NK-92 (cell line): Measurements from ENCODE around the gene S1PR3.

Experiments
- DNase-seq: peaks from one replicate; lab custom pipeline; 2025; ENCODE audit not compliant: unreplicated experiment; lab: John Stamatoyannopoulos, UW

The S1PR3 gene

DNA sequence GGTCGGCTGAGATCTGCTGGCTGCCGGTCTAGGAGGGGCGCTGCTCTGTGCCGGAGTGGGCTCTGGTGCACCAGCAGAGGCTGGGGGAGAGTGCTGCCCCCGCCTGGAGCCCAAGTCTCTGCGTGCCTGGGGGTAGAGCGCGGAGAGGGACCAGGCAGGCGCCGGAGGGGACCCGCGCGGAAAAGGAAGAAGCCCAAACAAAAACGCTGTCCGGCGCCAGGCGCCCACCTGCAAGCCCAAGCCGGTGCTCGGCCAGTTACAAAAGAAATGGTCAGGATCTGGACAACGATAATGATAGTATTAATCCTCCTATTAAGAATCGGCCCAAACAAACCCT lies 571 bp upstream of the S1PR3 start:
- DNase-seq = no peak

DNA sequence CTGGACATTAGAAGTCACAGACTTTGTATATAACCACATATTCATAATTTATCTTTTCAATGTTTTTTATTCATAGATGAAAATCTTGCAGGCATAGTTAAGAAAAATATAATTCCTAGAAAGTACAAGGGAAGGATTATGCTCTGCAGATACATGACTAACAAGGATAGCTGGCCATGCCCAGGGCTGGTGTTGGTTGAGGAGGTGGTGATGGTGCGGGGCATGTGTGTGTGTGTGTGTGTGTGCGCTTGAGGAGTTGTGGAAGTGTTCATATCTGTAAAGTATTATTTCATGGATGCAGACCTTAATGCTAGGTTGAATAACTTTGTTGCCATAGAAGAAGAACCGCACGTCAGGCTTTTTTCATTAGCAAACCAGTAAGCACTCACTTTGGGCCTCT lies 1.3 kb downstream of the S1PR3 start:
- DNase-seq = no peak

DNA sequence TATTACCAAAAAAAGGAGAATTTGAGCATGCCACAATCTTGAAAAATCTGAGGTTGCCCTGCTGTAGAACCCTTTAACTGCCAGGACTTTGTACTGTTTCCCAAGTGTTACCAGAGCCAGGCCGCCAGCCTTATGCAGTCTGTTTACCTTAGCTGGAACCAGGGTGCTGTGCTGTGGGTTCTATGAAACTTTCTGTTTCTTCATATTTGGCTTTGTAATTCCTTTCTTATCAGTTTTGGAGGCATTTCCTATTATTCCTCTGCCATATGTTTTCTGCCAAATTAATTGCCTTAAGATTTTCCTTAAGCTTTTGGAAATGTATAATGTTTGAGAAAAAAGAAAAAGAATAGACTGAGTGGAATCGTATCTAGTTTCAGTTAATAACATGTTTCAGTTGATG lies 2.1 kb downstream of the S1PR3 start:
- DNase-seq = no peak

DNA sequence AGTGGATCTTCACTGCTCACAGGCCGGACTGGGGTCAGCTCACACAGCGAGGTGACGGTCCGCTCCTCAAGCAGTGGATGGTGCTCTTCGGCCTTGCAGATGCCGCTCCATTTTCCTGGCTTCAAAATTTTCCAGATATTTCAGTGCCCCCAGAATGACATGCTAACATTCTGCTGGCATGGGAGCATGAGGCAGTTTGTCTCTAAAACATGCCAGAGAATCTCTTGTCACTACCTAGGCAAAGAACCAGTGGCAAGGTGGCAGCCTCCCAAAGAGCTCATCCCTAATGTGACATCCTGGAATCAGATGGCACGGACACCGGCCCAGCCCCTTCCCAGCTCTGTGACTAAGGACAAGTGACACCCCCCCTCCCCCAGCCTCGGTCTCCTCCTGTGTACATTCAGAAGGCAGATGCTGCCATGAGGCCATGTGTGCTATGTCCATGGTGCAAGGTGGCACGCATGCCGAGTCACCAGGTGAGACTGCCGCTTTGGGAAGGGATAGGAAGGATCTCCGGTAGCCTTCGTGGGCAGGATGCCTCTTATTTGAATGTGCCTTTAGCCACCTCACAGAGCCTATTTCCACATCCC lies 2.7 kb downstream of the S1PR3 start:
- no peak for DNase-seq

DNA sequence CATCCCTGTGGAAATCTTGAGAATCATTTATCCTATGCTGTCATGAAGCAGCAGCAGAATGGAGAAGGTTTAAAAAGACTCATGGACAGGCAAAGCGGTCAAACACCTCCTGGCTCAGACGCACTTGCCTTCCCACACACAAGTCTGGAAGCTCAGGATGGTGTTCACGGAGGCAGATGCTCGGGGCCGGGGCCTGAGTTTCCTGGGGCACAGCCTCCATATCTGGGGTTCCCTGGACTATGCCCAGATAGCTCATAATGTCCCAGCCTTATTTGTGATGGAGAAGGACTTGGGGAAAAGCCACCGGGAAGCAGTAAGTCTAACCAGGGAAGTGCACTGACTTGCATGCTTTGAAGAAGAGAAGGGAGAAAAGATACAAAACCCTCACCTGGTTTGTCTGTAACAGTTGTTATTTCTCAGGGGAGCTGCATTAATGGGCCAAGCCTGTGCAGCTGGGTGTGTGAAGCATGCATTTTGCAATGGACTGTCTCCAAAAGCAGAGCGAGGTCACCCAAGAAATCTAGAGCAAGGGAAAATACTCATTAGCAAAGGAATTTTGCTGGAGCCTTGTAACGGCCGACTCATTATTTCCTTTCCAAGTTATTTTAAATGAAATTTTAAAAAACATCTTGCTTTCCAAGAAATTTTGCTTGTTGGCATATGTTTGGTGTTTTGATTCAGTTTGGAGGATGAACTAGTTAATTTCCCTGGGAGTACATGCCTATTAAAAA lies 3.4 kb downstream of the S1PR3 start:
- no peak for DNase-seq

DNA sequence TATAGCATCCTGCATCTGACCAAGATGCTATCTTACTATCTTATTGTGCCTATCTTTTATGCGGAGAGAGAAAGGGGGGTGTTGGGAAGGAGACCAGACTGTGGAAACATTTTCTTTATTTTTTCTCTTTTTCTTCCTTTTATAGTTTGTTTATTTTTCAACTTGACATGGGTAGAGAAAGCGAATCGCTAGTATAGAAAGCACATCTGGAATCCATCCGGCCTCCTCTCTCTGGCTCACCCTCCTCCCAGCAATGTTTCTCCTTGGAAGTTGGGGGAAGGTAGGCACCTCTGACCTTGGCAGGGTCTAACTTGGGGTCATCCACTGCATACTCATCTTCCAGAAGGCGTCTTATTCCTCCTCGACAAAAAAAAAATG lies 3.9 kb downstream of the S1PR3 start:
- DNase-seq = no peak

DNA sequence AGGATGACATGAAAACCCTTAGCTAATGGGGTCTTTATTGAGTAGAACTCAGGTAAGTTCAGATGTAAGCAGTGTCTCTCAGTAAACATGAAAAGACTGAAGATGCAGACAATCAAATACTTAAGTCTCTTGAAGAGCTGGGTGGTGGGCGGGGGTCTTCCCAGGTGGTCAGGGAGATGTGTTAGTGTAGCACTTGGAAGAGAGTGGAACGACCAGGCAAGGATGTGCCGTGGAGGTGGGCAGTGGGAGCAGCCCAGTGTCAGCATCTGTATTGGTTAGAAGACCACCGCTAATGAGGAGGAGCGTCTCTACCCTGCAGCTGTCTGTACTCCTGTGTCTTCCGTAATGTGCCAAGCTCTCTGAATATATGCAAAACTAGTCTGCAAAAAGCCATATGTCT lies 4.4 kb downstream of the S1PR3 start:
- no peak for DNase-seq

DNA sequence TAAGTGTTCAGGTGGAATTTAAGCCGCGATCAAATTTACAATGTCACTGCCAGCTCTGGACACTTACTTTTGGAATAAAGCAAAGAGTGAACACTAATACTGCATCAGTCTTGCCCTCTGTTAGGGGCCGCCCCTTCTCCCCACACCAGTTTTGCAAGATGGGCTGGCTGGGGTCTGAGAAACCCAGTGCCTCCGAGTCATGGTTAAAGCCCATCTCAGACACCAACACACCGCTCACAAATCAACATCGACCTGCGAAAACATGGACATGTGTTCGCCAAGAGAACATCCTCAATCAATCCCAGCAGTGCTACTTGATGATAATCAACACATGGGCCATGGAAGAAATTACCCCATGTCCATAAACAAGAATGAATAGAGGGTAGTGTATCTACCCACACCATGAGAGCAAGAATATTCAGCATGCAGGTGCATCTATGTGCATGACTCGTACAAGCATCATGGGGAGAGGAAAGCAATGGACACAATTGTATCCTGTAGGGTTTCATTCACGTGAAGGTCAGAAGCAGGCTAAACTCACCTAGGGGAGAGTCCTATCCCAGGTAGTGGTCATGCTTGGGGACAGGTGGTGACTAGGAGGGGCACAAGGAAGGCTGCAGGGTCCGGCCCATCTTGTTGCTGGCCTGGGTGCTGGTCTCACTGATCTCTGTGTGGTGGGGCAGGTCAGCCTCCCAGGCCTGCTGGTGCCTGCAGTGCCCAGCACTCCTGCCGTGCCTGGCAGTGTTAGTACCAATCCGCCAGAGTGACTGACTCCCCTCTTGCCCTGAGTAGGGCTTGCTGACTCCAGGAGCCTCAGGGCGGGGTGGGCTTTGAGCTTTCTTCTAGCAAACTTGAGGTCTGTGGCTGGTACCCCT lies 5.0 kb downstream of the S1PR3 start:
- no peak for DNase-seq

DNA sequence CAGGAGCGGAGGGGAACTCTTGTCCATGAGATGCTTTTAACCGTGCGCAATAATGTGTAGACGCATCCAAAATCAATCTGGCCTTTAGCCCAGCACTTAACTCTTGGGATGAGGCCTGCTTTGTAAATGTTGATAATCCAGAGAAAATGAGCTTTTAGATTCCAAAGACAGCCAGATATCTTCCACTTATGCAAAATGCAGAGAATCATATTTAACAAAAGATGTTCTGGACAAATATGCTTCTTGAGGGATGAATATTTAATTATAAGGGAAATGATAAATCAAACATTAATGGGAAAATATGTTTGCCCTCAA lies 5.6 kb downstream of the S1PR3 start:
- DNase-seq = no peak

DNA sequence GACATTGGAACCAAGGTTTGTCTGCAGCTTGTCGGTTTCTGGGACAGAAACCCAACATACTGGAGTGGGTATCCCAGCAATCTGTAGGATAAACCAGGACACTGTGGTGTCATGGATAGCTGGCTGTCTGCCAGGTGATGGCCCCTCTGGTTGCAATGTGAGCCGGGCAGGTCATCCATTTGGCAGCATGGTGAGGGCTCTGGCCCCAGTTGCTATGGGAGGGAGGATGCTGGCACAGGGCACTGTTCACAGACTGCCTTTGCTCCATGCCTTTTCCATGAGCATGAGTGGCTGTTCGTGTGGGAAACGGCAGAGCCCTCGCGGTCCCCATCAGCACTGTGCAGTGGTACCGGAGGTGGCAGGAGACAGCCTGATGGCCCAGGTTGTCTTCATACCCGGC lies 6.4 kb downstream of the S1PR3 start:
- DNase-seq = no peak

DNA sequence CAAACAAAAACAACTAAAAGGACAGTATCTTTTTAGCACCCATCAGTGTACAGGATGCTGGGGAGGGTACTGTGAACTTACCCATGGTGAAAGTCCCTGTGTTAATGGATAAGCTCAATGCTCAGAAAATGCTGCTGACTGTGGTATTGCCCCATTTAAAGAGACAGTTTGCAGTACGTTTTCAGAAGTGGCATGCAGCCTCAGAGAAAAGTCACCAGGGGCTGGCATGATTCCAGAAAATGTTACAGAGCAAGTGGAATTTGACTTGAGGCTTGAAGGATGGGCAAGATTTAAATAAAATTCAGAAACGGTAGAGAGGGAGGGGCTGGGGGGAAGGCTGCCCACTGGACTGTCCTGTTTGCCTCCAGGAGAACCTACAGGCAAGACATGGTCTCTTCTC lies 7.2 kb downstream of the S1PR3 start:
- no peak for DNase-seq

DNA sequence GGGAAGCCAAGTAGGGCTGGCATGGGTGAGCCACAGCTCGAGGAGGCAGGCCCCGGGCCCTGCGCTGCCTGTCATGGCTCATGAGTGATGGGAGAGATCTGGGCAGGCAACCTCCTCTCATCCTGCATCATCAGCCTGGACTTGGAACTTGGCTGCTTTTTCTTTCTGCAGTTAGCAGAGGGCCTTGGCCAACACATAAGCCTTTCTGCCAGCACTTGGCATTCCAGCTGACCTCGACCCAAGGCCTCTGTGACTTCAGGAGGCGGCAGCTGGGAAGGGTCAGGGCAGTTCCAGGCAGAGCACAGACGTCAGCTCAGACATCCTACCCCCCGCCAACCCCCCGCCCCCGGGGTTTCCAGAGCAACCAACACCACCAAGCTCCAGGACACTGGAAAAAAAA lies 7.6 kb downstream of the S1PR3 start:
- no peak for DNase-seq

DNA sequence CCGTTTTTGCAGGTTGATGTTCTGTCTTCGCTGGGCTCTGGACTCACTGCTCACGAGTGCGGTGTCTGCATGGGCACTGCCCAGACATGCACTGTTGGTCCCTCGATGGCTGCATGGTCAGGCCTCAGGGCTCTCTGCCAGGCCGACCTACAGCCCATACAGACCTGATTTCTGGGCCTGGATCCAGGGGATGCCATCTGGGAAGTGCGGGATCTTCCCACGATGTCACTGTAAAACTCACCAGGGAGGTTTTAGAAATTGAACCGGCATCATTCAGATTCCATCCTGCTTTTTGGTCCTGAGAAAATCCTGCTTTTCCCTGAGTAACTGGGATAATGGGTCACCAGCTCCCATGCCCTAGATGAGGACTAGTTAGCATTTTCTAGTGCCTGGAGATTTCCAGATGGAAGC lies 9.1 kb downstream of the S1PR3 start:
- no peak for DNase-seq

DNA sequence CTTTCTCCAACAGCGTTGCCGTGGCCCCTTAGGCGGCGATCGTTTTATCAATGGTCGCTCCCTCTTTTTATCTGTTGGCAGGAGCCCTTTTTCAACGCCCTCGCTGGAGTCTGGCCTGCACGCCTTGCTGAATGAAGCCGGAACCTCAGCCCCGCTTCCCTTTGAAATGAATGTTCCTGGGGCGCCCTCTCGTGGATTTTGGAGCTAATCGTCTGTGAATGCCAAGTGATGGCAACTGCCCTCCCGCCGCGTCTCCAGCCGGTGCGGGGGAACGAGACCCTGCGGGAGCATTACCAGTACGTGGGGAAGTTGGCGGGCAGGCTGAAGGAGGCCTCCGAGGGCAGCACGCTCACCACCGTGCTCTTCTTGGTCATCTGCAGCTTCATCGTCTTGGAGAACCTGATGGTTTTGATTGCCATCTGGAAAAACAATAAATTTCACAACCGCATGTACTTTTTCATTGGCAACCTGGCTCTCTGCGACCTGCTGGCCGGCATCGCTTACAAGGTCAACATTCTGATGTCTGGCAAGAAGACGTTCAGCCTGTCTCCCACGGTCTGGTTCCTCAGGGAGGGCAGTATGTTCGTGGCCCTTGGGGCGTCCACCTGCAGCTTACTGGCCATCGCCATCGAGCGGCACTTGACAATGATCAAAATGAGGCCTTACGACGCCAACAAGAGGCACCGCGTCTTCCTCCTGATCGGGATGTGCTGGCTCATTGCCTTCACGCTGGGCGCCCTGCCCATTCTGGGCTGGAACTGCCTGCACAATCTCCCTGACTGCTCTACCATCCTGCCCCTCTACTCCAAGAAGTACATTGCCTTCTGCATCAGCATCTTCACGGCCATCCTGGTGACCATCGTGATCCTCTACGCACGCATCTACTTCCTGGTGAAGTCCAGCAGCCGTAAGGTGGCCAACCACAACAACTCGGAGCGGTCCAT lies 10.0 kb downstream of the S1PR3 start:
- DNase-seq = no peak

DNA sequence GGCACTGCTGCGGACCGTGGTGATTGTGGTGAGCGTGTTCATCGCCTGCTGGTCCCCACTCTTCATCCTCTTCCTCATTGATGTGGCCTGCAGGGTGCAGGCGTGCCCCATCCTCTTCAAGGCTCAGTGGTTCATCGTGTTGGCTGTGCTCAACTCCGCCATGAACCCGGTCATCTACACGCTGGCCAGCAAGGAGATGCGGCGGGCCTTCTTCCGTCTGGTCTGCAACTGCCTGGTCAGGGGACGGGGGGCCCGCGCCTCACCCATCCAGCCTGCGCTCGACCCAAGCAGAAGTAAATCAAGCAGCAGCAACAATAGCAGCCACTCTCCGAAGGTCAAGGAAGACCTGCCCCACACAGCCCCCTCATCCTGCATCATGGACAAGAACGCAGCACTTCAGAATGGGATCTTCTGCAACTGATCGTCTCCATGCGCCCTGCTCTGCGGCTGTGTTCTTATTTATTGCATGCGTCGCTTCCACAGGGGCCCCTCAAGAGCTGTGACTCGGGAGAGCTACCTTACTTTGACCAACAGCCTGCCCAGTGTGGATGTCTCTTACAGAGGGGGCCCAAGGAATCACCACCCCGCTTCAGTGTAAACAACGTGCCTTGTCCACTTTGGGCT lies 10.8 kb downstream of the S1PR3 start:
- DNase-seq = no peak

DNA sequence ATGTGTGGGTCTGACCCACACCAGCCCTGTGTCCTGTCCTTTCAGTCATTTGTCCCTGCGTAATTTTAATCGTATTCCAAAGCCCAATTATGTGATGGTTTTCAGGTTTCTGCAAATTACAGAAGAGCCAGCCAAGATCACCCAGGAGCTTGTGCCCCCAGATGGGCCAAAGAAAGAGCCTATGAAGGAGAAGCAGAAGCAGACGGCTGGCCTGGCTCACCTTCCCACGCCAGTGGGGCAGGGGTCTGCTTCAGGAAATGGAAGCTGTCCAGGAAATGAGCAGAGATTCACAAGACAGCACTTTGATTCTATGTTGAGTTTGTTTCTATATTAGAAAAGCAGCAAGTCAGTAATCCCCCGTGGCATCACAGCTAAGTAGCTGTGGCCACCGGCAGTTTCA lies 11.7 kb downstream of the S1PR3 start:
- DNase-seq = no peak

DNA sequence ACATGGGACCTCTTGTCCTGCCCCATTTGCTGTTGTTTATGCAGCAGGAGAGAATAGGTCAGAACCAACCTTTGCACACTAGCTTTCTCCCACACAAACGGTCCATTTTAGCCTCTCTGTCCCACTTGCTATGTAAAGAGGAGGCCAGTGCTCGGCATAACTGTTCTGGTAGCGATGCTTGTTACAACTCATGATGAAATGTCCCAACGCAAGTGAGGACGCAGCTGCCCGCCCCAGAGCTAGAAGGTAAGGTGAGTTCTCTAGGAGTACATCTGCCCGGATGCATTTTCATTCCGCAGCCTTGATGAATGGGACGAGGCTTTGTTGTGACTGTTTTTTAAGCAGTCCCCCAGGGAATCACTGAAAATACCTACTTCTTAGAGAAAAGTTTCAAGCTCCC lies 14.1 kb downstream of the S1PR3 start:
- no peak for DNase-seq

DNA sequence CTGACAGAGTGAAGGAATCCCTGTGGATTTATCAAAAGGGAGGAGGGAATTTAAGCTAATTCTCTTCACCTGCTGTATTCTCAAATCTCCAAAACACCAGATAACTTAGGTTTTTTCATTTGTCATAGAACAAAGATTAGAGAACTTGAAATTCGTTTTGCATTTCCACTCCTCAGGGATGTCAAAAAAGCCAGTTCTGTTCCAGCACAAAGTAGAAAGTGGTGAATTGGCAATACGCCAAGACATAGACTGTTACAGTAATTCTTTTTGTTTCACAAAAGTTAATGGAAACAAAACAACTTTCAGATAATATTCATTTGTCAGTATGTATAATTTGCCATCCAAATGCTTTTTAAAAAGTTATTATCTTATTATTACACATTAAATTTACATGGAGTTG lies 15.0 kb downstream of the S1PR3 start:
- no peak for DNase-seq

DNA sequence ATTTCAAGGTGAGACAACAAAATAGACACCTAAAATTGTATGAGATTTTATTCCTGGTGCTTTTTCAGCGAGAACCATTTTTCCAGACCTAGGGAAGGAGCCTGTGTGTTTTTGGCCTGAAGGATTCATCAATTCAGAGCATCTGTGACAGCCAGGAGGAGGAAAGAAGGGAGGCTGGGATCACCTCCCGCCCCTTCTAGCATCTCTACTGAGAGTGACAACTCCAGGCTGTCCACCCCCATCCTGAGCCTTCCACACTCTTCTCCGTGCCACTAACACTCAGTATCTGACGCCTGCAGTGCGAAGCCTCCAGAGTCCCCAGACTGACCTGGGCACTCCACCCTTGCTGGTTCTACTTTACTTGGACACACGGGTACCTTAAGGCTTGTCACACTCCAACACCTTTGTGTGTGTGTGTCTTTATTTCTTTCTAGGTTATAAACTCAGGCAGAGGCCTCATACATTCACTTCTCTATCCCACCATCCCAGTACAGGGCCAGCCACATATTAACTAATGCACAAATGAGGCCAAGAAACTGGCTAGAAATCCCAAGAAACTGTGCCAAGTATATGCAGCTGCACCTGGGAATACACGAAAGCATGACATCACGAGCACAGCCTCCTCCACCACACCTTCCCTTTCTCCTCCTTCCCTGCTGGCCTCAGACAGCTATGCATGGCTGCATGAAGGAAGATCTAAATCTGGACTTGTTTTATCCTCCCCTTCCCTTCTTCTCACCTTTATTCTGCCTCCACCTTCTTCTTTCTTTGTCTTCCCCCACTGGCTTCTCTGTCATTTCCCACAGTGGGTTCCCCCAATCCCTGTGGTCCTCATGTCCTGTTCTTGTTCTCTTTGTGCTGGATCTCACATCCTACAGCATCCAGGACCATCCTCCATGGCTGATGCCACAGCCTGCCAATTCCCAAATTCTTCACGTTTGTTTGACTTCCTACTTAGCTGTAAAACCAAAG lies 16.0 kb downstream of the S1PR3 start:
- DNase-seq = no peak
